Effector memory CD4-positive, alpha-beta T cell (primary cell): ENCODE data around the gene STH.

Experiments used
- DNase-seq, 3 donors: peaks; one replicate each; pipeline ENCODE4 v3.0.0-alpha.2; 2020
- H3K27ac ChIP-seq: 2 replicates; pipeline ENCODE4 v1.7.0; 2013; ENCODE audit warnings: mild to moderate bottlenecking, low read length, moderate library complexity; ENCODE audit not compliant: insufficient read depth, poor library complexity, severe bottlenecking
- H3K27me3 ChIP-seq: replicated peaks from 2 replicates; pipeline ENCODE4 v1.7.0; 2013; ENCODE audit warnings: mild to moderate bottlenecking, low read length; ENCODE audit not compliant: insufficient read depth, control insufficient read depth, poor library complexity, severe bottlenecking
- H3K36me3 ChIP-seq: 2 replicates; pipeline ENCODE4 v1.7.0; 2013; ENCODE audit warnings: mild to moderate bottlenecking, low read length, moderate library complexity; ENCODE audit not compliant: control insufficient read depth, insufficient read depth
- H3K4me1 ChIP-seq: 2 replicates; pipeline ENCODE4 v1.7.0; 2013; ENCODE audit warnings: low read length, mild to moderate bottlenecking; ENCODE audit not compliant: control insufficient read depth, insufficient read depth, poor library complexity, severe bottlenecking
- H3K4me3 ChIP-seq: 2 replicates; pipeline ENCODE4 v1.7.0; 2013; ENCODE audit warnings: low read length, low read depth, mild to moderate bottlenecking; ENCODE audit not compliant: insufficient read depth, poor library complexity, severe bottlenecking
- H3K9me3 ChIP-seq: 2 replicates; pipeline ENCODE4 v1.7.0; 2013; ENCODE audit warnings: mild to moderate bottlenecking, low read length, moderate library complexity; ENCODE audit not compliant: control insufficient read depth

STH gene

GRCh38 chr17:45982791-45983613, 16.0 kb upstream of the STH start:
- Histone ChIP-seq H3K27ac (no peak overlapping the region), H3K4me1 (no peaks in the 10 kb centered on the region), H3K9me3 (no peaks in the 10 kb centered on the region), H3K4me3 (no peak overlapping the region), H3K36me3 (no peaks in the 10 kb centered on the region), H3K27me3 (no peaks in the 10 kb centered on the region)
- DNase-seq: no peak

- Histone ChIP-seq H3K36me3 (no peaks in the 10 kb centered on the region), H3K27ac (no peak overlapping the region), H3K27me3 (no peaks in the 10 kb centered on the region), H3K4me1 (no peaks in the 10 kb centered on the region), H3K4me3 (no peak overlapping the region), H3K9me3 (no peaks in the 10 kb centered on the region)
- DNase-seq: no peak
Measured at GRCh38 chr17:45983614-45984310, 15.3 kb upstream of the STH start.

GRCh38 chr17:45984368-45984767, 14.7 kb upstream of the STH start:
- no peaks in the 10 kb centered on the region for H3K9me3 ChIP-seq
- no peak overlapping the region for H3K4me3 ChIP-seq
- DNase-seq: no peak
- H3K4me1 ChIP-seq: no peaks in the 10 kb centered on the region
- H3K27ac ChIP-seq: no peak overlapping the region
- no peaks in the 10 kb centered on the region for H3K36me3 ChIP-seq
- no peaks in the 10 kb centered on the region for H3K27me3 ChIP-seq

- H3K27me3 ChIP-seq: no peaks in the 10 kb centered on the region
- no peak overlapping the region for H3K4me3 ChIP-seq
- no peak overlapping the region for H3K27ac ChIP-seq
- DNase-seq: no peak
- H3K9me3 ChIP-seq: no peaks in the 10 kb centered on the region
- no peaks in the 10 kb centered on the region for H3K36me3 ChIP-seq
- H3K4me1 ChIP-seq: no peaks in the 10 kb centered on the region
Measured at GRCh38 chr17:45985447-45985846, 13.6 kb upstream of the STH start.

- H3K27ac ChIP-seq: no peak overlapping the region
- DNase-seq: no peak
- H3K4me3 ChIP-seq: no peak overlapping the region
- H3K27me3 ChIP-seq: no peaks in the 10 kb centered on the region
- H3K36me3 ChIP-seq: no peaks in the 10 kb centered on the region
- H3K9me3 ChIP-seq: no peaks in the 10 kb centered on the region
- H3K4me1 ChIP-seq: no peaks in the 10 kb centered on the region
Measured at GRCh38 chr17:45986056-45986455, 13.0 kb upstream of the STH start.

GRCh38 chr17:45987706-45988105, 11.3 kb upstream of the STH start:
- no peak overlapping the region for H3K27ac ChIP-seq
- no peak overlapping the region for H3K4me3 ChIP-seq
- no peaks in the 10 kb centered on the region for H3K9me3 ChIP-seq
- no peak for DNase-seq
- no peaks in the 10 kb centered on the region for H3K4me1 ChIP-seq
- H3K36me3 ChIP-seq: no peaks in the 10 kb centered on the region
- H3K27me3 ChIP-seq: no peaks in the 10 kb centered on the region

- DNase-seq: no peak
- no peaks in the 10 kb centered on the region for H3K9me3 ChIP-seq
Measured at GRCh38 chr17:45989759-45990158, 9.3 kb upstream of the STH start.

GRCh38 chr17:45990886-45991285, 8.2 kb upstream of the STH start:
- Histone ChIP-seq H3K4me3 (no peak overlapping the region), H3K27ac (no peak overlapping the region), H3K27me3 (no peaks in the 10 kb centered on the region), H3K9me3 (no peaks in the 10 kb centered on the region), H3K4me1 (no peaks in the 10 kb centered on the region), H3K36me3 (no peaks in the 10 kb centered on the region)
- DNase-seq: no peak

More at GRCh38 chr17:45989759-45990158, 9.3 kb upstream of the STH start:
- no peaks in the 10 kb centered on the region for H3K36me3 ChIP-seq
- no peak overlapping the region for H3K27ac ChIP-seq
- H3K4me3 ChIP-seq: no peak overlapping the region
- H3K4me1 ChIP-seq: no peaks in the 10 kb centered on the region
- H3K27me3 ChIP-seq: no peaks in the 10 kb centered on the region

GRCh38 chr17:45991341-45991740, 7.7 kb upstream of the STH start:
- H3K4me3 ChIP-seq: no peak overlapping the region
- no peak for DNase-seq
- H3K4me1 ChIP-seq: no peaks in the 10 kb centered on the region
- no peaks in the 10 kb centered on the region for H3K36me3 ChIP-seq
- H3K27ac ChIP-seq: no peak overlapping the region
- H3K27me3 ChIP-seq: no peaks in the 10 kb centered on the region
- no peaks in the 10 kb centered on the region for H3K9me3 ChIP-seq

GRCh38 chr17:45992175-45992574, 6.9 kb upstream of the STH start:
- no peaks in the 10 kb centered on the region for H3K9me3 ChIP-seq
- no peak overlapping the region for H3K27ac ChIP-seq
- H3K4me1 ChIP-seq: no peaks in the 10 kb centered on the region
- no peak overlapping the region for H3K4me3 ChIP-seq
- H3K27me3 ChIP-seq: no peaks in the 10 kb centered on the region
- DNase-seq: no peak
- H3K36me3 ChIP-seq: no peaks in the 10 kb centered on the region
